Activated CD8-positive, alpha-beta T cell treated with anti-CD3 and anti-CD28 coated beads for 36 hours (primary cell): ENCODE measurements around the gene GNA14. TPM values are rescaled to one million over a fixed set of nuclear protein-coding genes. Genes with fewer than 3 reads are reported as not detected.

Source experiments
- ATAC-seq: fragments of 200-7000 bp; cut with Tn5 transposase; one replicate; pipeline ENCODE4 v1.10.0; 2021; ENCODE audit warnings: mild to moderate bottlenecking, moderate library complexity
- CTCF ChIA-PET: fragments of 350-600 bp; sonication (Branson Sonifier 250); formaldehyde crosslinking; loops from one replicate; lab custom pipeline; 2021; ENCODE audit warnings: antibody characterized with exemption; lab: Charles Lee
- POLR2A ChIA-PET: fragments of 350-600 bp; sonication (Branson Sonifier 250); formaldehyde crosslinking; loops from one replicate; lab custom pipeline; 2021; ENCODE audit warnings: antibody characterized with exemption; lab: Charles Lee
- DNase-seq: peaks from one replicate; pipeline ENCODE4 v3.0.0-alpha.2; 2020
- H3K27ac Mint-ChIP-seq: one replicate; pipeline ENCODE4 v1.8.0; 2021; ENCODE audit warnings: mild to moderate bottlenecking, mixed read lengths
- H3K27me3 Mint-ChIP-seq: one replicate; pipeline ENCODE4 v1.8.0; 2021; ENCODE audit warnings: mixed read lengths
- H3K36me3 Mint-ChIP-seq: one replicate; pipeline ENCODE4 v1.8.0; 2021; ENCODE audit warnings: low read depth, mixed read lengths
- H3K4me1 Mint-ChIP-seq: one replicate; pipeline ENCODE4 v1.8.0; 2021; ENCODE audit warnings: low read depth, mixed read lengths
- H3K4me3 Mint-ChIP-seq: one replicate; pipeline ENCODE4 v1.8.0; 2021; ENCODE audit warnings: mild to moderate bottlenecking, moderate library complexity, mixed read lengths
- H3K9me3 Mint-ChIP-seq: one replicate; pipeline ENCODE4 v1.8.0; 2021; ENCODE audit warnings: mixed read lengths
- CTCF ChIP-seq: fragments of 200-600 bp; IDR thresholded peaks from one replicate; pipeline ENCODE4 v1.8.0; 2022; ENCODE audit warnings: antibody characterized with exemption, mild to moderate bottlenecking
- intact Hi-C: fragments of 100-400 bp; cut with micrococcal nuclease; formaldehyde crosslinking; loops from one replicate; pipeline ENCODE4 v1.10.0; 2022
- total RNA-seq, 2 experiments: library from RNA; stranded (reverse); gene quantifications; one replicate each; pipeline ENCODE4 v1.2.3, GENCODE V29; 2021

GNA14 gene
- total RNA-seq, 2 experiments from 2014 or later, result not detected

GRCh38 chr9:77474936-77475335, 173.2 kb downstream of the GNA14 start:
- Mint-ChIP-seq H3K4me3 (no peak overlapping the region), H3K9me3 (peaks cover 9% of the 10 kb centered on the region), H3K27ac (no peak overlapping the region), H3K4me1 (peaks cover 27% of the 10 kb centered on the region), H3K27me3 (no peaks in the 10 kb centered on the region), H3K36me3 (peaks cover 4% of the 10 kb centered on the region)
- DNase-seq (peak; percentile 11), ATAC-seq (no peak)
- CTCF ChIA-PET, result no interaction called here
- POLR2A ChIA-PET, result no interaction called here
- TF ChIP-seq CTCF, result no peak
- intact Hi-C loops, result no loop called here

- H3K9me3 Mint-ChIP-seq, result peaks cover 6% of the 10 kb centered on the region
- CTCF ChIA-PET, result interaction anchor here (9.7 kb wide), 1 partner anchor 16 kb away, joined by 115 read pairs; no protein-coding TSS in a partner anchor
- peaks cover 24% of the 10 kb centered on the region for H3K4me1 Mint-ChIP-seq
- no peak for ATAC-seq
- no peak for TF ChIP-seq CTCF
- H3K27ac Mint-ChIP-seq, result no peak overlapping the region
- H3K27me3 Mint-ChIP-seq, result no peaks in the 10 kb centered on the region
- intact Hi-C loops, result no loop called here
- peaks cover 2% of the 10 kb centered on the region for H3K36me3 Mint-ChIP-seq
- no peak for DNase-seq
- POLR2A ChIA-PET, result no interaction called here
- no peak overlapping the region for H3K4me3 Mint-ChIP-seq
Measured at GRCh38 chr9:77472646-77473045, 175.5 kb downstream of the GNA14 start.

- ChIA-PET CTCF (interaction anchor here (9.7 kb wide), 1 partner anchor 15 kb away, joined by 115 read pairs; no protein-coding TSS in a partner anchor), POLR2A (no interaction called here)
- Mint-ChIP-seq H3K4me1 (peaks cover 14% of the 10 kb centered on the region), H3K36me3 (no peaks in the 10 kb centered on the region), H3K27ac (no peak overlapping the region), H3K4me3 (no peak overlapping the region), H3K27me3 (no peaks in the 10 kb centered on the region), H3K9me3 (peaks cover 5% of the 10 kb centered on the region)
- DNase-seq, result no peak
- no peak for TF ChIP-seq CTCF
- intact Hi-C loops, result no loop called here
- ATAC-seq, result no peak
Measured at GRCh38 chr9:77471572-77471971, 176.6 kb downstream of the GNA14 start.

GRCh38 chr9:77469515-77470231, 178.4 kb downstream of the GNA14 start:
- Mint-ChIP-seq H3K9me3 (peaks cover 5% of the 10 kb centered on the region), H3K36me3 (no peaks in the 10 kb centered on the region), H3K27ac (no peak overlapping the region), H3K4me3 (no peak overlapping the region), H3K27me3 (no peaks in the 10 kb centered on the region), H3K4me1 (no peaks in the 10 kb centered on the region)
- CTCF ChIA-PET, result interaction anchor here (0.7 to 9.7 kb wide), 2 partner anchors 13 to 19 kb away, joined by 4 to 115 read pairs; no protein-coding TSS in a partner anchor
- intact Hi-C loops, result no loop called here
- no peak for ATAC-seq
- DNase-seq, result no peak
- POLR2A ChIA-PET, result no interaction called here
- TF ChIP-seq CTCF, result no peak

GRCh38 chr9:77464661-77465060, 183.5 kb downstream of the GNA14 start:
- no peak for DNase-seq

More at GRCh38 chr9:77464661-77465060, 183.5 kb downstream of the GNA14 start:
- no peak for ATAC-seq
- Mint-ChIP-seq H3K4me3 (no peak overlapping the region), H3K9me3 (no peaks in the 10 kb centered on the region), H3K27me3 (no peaks in the 10 kb centered on the region), H3K27ac (no peak overlapping the region), H3K36me3 (no peaks in the 10 kb centered on the region), H3K4me1 (no peaks in the 10 kb centered on the region)
- ChIA-PET CTCF (interaction anchor here (0.6 to 9.7 kb wide), 2 partner anchors 8 to 25 kb away, joined by 3 to 115 read pairs; no protein-coding TSS in a partner anchor), POLR2A (no interaction called here)
- TF ChIP-seq CTCF, result no peak
- intact Hi-C loops, result no loop called here
